Kidney epithelial cell (primary cell): ENCODE measurements around the gene PLXNA4. TPM values are rescaled to one million over a fixed set of nuclear protein-coding genes. Genes with fewer than 3 reads are reported as not detected.

Experiments used
- DNase-seq: peaks from one replicate; pipeline ENCODE4 v3.0.0-alpha.2; 2010; ENCODE audit warnings: low read depth
- H3K27me3 ChIP-seq: 2 replicates; pipeline ENCODE4 v1.6.0; 2011; ENCODE audit warnings: low read length; ENCODE audit not compliant: control insufficient read depth, insufficient read depth
- H3K36me3 ChIP-seq: 2 replicates; pipeline ENCODE4 v1.5.1; 2011; ENCODE audit warnings: low read length; ENCODE audit not compliant: control insufficient read depth, insufficient read depth
- H3K4me3 ChIP-seq: 2 replicates; pipeline ENCODE4 v1.5.1; 2011; ENCODE audit warnings: low read depth, mild to moderate bottlenecking, control low read depth, low read length
- CTCF ChIP-seq: IDR thresholded peaks from 2 replicates; pipeline ENCODE4 v1.5.1; 2011; ENCODE audit warnings: mild to moderate bottlenecking, moderate library complexity, low read length, control low read depth, inconsistent platforms; ENCODE audit not compliant: insufficient read depth, poor library complexity, severe bottlenecking
- total RNA-seq: library from RNA; depleted of rRNA; stranded (reverse); fragments of >200 nt; gene quantifications from 2 replicates; pipeline ENCODE4 v1.2.3, GENCODE V29; 2015

PLXNA4 gene
- total RNA-seq, 1 donor from 2014 or later = 5.9 TPM

- Histone ChIP-seq H3K27me3 (peaks cover 67% of the 10 kb centered on the region), H3K36me3 (no peaks in the 10 kb centered on the region), H3K4me3 (no peak overlapping the region)
- no peak for TF ChIP-seq CTCF
- DNase-seq = no peak
Observed at GRCh38 chr7:132573251-132573955, 2.9 kb downstream of the PLXNA4 start.

- Histone ChIP-seq H3K27me3 (peaks cover 58% of the 10 kb centered on the region), H3K36me3 (no peaks in the 10 kb centered on the region), H3K4me3 (no peak overlapping the region)
- DNase-seq = no peak
- TF ChIP-seq CTCF = no peak
Observed at GRCh38 chr7:132572526-132572925, 3.7 kb downstream of the PLXNA4 start.

GRCh38 chr7:132571970-132572369 lies 4.3 kb downstream of the PLXNA4 start:
- Histone ChIP-seq H3K4me3 (no peak overlapping the region), H3K36me3 (no peaks in the 10 kb centered on the region), H3K27me3 (peaks cover 55% of the 10 kb centered on the region)
- no peak for TF ChIP-seq CTCF
- no peak for DNase-seq

- no peak overlapping the region for H3K4me3 ChIP-seq
- TF ChIP-seq CTCF = no peak
- no peak for DNase-seq
- no peaks in the 10 kb centered on the region for H3K36me3 ChIP-seq
- H3K27me3 ChIP-seq = peaks cover 39% of the 10 kb centered on the region
Observed at GRCh38 chr7:132569884-132570614, 6.2 kb downstream of the PLXNA4 start.

GRCh38 chr7:132568962-132569361 lies 7.3 kb downstream of the PLXNA4 start:
- H3K36me3 ChIP-seq = no peaks in the 10 kb centered on the region
- no peak for TF ChIP-seq CTCF
- DNase-seq = no peak
- peaks cover 28% of the 10 kb centered on the region for H3K27me3 ChIP-seq
- H3K4me3 ChIP-seq = no peak overlapping the region
